OCI-M2 (cell line): Measurements from ENCODE around the gene DUSP7.

Experiments
- DNase-seq: peaks from one replicate; lab custom pipeline; 2025; ENCODE audit not compliant: unreplicated experiment; lab: John Stamatoyannopoulos, UW

The DUSP7 gene

GRCh38 chr3:52013802-52014598, 42.4 kb downstream of the DUSP7 start:
- DNase-seq, result no peak

GRCh38 chr3:52012699-52013098, 43.7 kb downstream of the DUSP7 start:
- DNase-seq, result no peak

- no peak for DNase-seq
Observed at GRCh38 chr3:52010431-52010830, 45.9 kb downstream of the DUSP7 start.

DNA sequence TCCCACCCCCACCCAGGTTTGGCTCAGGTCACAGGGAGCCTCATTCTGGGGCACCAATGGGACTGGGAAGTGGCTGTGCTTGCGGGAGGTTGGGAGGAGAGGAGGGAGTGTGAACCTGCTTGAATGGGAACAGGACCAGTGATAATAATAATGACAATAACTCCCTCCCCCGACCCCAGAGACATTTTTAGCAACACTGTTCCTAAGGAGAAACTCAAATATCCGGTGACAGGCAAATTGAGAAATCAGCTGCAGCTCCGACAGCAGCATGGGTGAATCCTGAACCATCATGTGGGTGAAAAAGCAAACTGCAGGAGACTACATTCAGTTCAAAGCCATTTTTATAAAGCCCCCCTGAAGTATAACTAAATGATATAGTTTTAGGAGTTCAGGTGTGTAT, 49.1 kb downstream of the DUSP7 start:
- no peak for DNase-seq

- no peak for DNase-seq
Observed at GRCh38 chr3:52006820-52007133, 49.6 kb downstream of the DUSP7 start.

- DNase-seq, result no peak
Observed at GRCh38 chr3:52006017-52006819, 50.2 kb downstream of the DUSP7 start.

DNA sequence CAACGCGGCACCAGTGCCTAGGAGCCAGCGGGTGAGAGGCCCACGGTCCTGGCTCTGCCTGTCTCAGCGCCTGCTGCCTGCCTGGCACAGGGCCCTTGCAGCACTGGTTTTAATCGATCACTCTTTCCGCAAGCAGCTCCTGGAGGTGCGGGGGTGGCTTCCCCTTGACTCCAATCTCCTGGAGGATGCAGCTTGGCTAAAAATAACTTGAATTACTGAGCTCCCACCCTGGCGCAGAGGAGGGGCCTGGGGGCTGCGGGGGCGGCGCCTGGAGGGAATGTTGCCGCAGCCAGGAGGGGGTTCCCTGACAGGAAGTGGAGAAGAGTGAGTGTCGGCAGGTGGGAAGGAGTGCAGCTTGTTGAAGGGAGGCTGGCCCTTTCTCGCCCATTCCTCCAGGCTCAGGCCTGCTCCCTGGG, 50.8 kb downstream of the DUSP7 start:
- no peak for DNase-seq

DNA sequence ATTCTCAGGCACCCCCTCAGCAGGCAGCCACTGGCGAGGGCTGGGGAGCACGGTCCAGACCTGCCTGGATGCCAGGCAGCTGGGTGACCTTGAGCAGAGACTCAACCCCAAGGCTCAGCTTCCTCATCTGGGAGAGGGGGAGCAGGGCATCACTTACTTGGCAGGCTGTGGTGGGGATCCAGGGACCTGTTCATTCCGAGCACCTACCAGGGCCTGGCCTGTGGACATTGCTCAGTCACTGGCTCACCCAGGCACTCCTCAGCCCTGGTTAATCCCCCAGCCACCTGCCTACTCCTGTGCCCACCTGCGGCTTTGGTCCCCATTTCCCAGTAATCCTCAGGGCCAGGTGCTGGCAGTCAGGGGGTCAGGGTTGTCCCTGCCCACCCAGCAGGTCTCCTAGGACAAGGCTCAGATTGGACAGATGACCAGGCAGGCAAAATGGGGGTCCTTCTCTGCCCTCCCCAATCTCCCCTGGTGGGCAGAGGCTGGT, 51.4 kb downstream of the DUSP7 start:
- DNase-seq, result no peak

DNA sequence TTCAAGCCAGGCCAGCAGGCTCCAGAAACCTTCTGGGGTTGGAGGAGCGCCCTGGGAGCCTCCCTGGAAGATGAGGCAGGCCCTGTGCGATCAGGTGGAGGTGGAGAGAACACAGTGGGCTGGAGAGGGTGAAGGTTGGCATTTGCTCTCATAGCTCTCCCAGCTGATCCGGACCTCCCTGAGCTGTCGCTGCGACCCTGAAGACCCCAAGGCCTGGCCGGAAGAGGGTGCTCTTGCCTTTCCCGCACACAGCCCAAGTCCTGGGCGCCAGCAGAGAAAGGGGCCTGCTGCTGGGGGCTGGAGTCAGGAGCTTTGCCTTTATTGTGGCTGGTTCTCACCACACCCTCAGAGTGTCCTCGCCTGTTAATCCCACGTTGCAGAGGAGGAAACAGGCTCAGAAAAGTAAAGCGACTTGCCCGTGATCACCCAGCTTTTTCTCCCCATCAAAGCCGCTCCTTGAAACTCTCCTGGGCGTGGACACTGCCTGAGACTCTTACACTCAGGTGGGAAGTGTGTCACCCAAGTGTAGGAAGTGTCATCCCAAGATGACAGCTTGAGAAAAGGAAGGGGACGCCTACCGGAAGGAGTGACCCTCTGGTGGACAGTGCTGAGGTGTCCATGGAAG, 52.1 kb downstream of the DUSP7 start:
- no peak for DNase-seq

DNA sequence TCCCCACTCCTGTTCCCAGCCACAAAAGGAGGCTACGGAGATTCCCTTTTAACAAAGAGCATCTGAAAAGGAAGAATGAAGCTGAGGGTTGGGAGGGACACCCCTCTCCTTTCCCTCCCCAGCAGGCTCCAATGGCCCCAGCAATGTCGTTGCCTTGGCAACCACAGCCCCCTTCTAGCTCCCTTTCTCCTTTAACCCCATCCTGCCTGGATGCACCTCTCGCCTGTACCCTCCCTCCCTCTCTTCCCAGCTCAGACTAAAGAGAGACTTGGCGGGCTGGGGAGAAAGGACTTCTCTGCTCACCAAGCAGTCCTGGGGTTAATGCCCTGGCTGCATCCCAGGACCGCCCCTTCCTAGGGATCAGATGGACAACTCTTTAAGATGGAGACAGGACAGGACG, 53.6 kb downstream of the DUSP7 start:
- no peak for DNase-seq

GRCh38 chr3:52001443-52001974, 54.9 kb downstream of the DUSP7 start:
- DNase-seq, result no peak

DNA sequence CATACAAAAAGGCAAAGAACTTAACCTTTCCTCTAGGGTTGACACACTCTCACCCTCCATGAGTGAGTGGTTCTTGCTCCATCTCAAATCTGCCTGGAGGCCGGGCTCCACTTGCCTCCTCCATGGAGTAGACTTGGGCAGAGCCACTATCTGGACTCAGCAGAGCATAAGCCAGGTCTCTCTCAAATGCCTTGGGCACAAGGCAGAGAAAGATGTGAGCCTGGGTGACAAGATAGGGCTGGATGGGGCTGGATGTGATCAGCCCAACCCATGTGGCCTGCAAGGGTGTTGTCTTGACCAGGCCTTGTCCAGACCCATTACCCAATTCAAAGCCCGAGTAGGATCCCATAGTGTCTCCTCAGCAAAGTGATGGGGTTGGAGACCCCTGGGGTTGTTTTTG, 56.5 kb downstream of the DUSP7 start:
- DNase-seq, result no peak
